GM12872 (cell line): ENCODE results near the gene IFIT1.

ENCODE experiments used
- TF ChIP-seq, protein P1 (sequence below): IDR thresholded peaks from 3 replicates; pipeline ENCODE4 v1.5.1; 2011; ENCODE audit warnings: low read depth, mild to moderate bottlenecking, low read length, moderate library complexity; ENCODE audit not compliant: insufficient read depth

IFIT1 gene

DNA sequence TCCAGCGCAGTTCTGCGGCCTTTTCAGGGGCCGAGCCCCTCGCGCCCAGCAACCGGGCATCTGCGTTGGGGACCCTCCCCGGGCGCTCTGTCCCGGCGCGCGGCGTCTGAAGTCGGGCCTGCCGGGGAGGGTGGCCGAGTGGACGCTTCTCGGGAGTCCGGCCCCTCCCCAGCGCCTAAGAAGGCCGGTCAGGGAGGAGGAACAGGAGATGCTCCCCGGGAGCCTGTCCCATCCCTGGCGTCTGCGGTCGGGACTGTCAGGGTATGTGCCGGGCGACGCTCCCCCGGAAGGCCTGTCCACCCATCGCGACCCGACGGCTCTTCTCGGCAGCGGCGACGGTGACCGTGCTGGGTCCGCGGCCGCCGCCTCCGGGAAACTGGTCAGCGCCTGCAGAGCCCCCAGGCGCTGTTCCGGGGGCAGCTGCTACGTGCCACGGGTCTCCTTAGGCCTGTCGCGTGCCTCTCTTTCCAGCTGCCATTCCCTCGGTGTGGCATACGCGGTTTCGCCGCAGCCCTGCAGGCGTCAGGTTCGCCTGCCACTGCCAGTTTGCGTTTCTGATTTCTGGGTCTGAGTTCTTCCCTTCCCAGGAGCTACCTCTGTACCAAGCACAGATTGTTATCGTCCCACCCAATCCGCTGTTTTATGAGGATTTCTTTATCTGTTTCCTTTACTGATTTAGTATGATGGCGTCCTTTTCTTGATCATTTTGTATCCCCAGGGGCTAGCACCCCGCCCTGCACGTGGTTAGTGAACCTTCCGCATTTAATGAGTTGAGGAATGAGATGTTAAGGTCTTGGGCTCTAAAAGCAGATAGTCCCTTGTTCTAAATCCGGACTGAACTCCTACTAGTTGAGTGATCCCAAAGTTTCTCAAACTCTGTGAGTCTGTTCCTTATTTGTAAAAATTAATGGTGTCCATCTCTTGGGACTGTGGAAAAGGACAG lies 22.7 kb downstream of the IFIT1 start:
- TF ChIP-seq, protein P1, sequence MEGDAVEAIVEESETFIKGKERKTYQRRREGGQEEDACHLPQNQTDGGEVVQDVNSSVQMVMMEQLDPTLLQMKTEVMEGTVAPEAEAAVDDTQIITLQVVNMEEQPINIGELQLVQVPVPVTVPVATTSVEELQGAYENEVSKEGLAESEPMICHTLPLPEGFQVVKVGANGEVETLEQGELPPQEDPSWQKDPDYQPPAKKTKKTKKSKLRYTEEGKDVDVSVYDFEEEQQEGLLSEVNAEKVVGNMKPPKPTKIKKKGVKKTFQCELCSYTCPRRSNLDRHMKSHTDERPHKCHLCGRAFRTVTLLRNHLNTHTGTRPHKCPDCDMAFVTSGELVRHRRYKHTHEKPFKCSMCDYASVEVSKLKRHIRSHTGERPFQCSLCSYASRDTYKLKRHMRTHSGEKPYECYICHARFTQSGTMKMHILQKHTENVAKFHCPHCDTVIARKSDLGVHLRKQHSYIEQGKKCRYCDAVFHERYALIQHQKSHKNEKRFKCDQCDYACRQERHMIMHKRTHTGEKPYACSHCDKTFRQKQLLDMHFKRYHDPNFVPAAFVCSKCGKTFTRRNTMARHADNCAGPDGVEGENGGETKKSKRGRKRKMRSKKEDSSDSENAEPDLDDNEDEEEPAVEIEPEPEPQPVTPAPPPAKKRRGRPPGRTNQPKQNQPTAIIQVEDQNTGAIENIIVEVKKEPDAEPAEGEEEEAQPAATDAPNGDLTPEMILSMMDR = 0 out of 3 replicates have a peak, but pooled peaks have one; percentile 11

DNA sequence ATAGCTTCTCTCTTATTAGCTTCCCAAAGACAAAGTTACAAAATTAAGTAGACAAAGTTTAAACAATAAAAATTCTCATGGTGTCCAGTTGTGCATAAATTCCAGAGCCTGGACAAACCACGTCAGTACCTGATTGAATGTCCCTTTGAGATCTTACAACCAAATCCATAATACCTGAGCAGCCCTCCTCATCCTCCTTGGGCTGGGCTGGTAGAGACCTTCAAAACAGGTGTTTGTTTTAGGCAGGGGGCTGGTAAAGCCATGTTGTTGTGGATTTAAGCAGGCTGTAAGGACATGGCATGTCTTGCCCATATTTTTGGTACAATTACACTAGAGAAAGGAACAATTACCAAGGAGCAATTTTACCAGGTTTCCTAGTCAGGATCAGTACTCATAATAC lies 24.0 kb downstream of the IFIT1 start:
- TF ChIP-seq, protein P1 = no peak

DNA sequence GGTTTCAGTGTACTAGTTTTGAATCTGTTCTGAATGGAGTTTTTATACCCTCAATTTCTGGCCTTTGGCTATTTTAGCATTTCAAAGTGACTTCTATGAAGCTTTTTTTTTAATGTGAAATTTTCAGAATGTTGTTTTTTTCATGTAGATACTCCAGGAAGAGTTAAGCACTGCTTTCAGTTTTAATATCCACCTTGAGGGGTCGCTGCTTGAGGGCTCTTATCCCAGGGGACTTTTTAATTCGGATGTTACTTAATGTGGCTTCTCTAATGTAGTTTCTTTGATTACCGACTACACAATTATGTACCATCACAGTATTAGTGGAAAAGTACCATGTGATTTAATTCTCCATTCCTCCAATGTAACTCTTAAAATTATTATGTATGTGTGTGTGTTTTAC lies 27.1 kb downstream of the IFIT1 start:
- TF ChIP-seq, protein P1 = peak; percentile 51; the same call in 1 of the 3 replicates

DNA sequence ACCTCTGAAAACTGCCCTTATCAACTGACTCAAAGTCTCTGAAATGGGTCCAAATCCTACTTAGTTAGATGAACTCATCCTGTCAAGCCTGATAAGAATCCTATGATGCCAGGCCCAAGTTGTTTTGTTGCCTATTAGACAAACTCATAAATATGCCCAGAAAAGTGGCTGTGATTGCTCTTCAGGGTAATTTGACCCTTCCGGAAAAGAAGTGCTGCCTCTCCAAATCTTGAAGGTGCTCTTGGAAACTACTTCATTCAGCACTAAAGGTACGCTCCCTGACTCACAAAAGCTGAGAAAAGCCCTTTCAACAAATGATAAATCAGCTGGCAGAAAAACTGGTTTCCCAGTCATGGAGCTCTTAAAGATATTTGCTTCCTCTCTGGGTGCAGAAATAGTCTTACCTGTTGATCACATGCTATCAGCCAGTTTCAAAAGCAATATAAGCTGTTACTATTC lies 28.6 kb downstream of the IFIT1 start:
- TF ChIP-seq, protein P1 = no peak

DNA sequence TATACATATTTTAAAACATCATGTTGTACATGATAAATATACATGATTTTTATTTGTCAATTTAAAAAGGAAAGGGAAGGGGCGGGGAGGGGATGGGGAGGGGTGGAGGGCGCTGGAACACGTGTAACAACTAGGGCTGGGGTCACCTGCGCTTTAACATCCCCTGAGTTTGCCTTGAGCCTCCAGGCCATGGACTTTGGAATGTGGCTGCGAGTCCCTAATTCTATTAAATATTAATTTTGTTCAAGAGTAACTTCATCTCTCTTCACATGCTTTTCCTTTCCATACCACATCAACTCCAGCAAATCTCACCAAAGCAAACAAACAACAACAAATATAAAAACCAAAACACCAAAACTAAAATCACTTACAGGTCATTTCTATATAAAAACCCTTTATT lies 32.6 kb downstream of the IFIT1 start:
- TF ChIP-seq, protein P1 = no peak

DNA sequence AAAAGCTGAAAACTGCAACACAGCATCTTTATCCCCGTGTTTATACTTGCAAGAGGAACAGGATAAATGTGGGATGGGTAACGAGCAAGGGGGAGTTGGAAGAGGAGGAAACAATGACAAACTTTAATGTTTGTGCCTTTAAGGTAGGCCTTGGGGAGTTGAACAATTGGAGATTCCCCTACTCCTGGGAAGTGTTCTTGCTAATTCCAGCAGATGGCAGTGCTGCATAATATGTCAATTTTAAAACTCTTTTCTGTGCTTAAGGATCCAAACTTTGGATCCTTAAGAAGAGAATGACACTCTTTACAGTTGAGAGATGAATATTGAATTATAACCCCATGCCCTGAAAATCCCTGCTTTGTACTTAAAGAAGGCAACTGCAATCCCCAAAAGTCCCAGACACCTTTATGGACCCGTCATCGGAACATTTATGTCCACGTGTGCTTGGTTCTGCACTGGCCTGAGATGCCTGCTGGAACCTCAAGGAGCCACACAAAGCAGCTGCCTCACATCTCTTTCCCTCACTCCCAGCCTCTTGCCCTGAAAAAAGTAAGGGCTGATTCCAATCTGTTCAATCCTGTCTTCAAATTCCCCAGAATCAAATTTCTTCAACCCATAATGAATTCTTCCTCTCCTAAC lies 33.9 kb downstream of the IFIT1 start:
- TF ChIP-seq, protein P1 = peak; percentile 73

DNA sequence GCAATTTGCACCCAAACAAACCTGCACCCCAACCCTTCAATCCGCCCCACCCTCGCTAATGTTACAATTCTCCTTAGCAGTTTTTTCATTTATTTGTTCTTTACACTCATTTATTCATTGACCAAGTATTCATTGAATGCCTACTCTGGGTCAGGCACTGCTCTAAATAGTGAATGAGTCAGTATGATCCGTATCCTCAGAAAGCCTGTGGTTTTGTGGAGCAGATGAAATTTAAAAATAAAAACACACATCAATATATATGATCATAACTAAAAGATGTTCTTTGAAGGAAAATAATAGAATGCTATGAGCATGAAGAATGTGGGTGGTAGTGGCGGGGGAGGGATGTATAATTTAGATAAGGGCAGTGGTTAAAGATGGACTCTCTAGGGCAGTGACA lies 35.2 kb downstream of the IFIT1 start:
- TF ChIP-seq, protein P1 = no peak
